GM18868 (cell line): ENCODE data around the gene EMILIN2.
"Not testable (repeated sequence)": the region's sequence is repeated elsewhere in the genome, so short reads cannot be mapped to it uniquely, and the experiment has no call there.

Experiments used
- ATAC-seq: cut with Tn5 transposase; IDR thresholded peaks from one replicate; pipeline ENCODE4 v1.9.1; 2021; ENCODE audit warnings: mild to moderate bottlenecking, moderate library complexity; ENCODE audit not compliant: unreplicated experiment

Gene EMILIN2

GRCh38 chr18:2843146-2843545 lies 3.7 kb upstream of the EMILIN2 start:
- no peak for ATAC-seq

DNA sequence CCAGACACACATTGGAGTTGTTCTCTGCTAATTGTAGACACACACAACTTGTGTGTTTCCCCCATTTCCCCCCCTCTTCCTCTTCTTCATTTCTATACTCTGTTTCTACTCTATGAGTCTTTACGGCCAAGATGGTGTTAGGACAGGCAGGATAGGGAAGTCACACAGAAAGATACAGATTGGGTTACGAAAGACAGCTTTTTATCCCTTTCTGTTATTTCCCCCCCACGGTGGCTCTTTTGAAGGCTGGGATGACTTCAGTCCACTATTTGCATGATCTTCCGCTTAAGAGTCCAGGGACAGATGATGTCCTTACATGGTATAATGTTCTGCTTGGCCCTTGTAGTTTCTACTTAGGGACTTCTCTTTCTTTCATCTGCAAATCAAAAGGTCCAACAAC lies 1.6 kb upstream of the EMILIN2 start:
- no peak for ATAC-seq

DNA sequence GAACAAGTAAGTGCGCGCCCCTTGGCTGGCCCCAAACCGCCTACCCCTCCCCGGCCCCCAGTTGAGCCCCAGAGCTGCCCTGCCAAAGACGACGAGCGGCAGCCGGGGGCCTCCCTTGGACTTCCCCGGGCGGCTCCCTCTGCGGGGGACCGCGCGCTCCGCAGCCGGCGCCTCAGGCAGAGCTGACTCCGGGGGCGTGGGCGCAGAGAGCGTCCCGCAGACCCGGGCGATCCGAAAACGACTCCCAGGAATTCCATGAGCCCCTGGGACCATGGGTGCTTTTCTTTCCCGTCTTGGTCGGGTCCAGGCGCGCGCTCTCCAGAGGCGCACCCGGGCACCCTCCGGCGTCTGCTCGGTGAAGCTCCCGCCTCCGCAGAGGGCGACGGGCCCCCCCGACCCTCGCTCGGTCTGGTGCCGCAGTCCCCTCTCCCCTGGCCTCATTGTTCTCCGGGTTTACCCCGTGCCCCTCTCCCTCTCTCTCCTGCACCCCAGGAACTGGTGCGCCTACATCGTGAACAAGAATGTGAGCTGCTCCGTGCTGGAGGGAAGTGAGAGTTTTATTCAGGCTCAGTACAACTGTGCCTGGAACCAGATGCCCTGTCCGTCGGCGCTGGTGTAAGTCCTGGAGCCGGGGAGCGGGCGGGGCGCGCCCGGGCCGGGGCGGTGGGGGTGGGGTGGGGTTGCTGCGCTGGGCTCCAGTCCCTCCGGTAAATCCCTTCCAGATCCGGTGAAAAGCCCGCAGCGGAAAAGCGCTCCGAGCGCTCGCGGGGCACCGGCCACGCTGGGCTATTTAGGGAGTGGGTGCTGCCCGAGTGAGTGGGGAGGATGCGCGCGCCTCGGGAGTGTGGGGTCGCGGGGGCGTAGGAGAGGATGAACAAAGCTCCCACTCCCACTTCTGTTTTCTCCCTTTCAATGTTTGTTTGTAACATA lies 776 bp downstream of the EMILIN2 start:
- ATAC-seq = peak; percentile 57

- ATAC-seq = no peak
Measured at GRCh38 chr18:2848247-2849246, 1.7 kb downstream of the EMILIN2 start.

DNA sequence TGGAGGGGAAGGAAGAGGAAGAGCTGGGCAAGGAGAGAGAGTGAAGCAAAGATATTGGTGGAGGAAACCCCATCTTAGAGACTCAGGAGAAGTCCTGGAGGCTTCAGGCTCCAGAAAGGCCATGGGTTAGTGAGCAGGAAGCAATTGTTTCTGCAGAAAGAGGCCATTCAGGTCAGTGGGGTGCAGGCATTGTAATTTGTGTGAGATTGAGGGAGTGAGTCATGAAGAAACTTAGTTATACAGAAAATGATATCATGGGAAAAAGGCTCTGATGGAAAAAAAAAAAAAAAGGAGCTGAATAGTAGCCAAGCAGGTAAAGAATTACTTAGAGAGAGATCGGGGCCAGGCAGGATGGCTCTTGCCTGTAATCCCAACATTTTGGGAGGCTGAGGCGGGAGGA lies 4.0 kb downstream of the EMILIN2 start:
- no peak for ATAC-seq

- no peak for ATAC-seq
Measured at GRCh38 chr18:2851771-2852170, 5.0 kb downstream of the EMILIN2 start.

GRCh38 chr18:2852460-2852859 lies 5.7 kb downstream of the EMILIN2 start:
- not testable (repeated sequence) for ATAC-seq

DNA sequence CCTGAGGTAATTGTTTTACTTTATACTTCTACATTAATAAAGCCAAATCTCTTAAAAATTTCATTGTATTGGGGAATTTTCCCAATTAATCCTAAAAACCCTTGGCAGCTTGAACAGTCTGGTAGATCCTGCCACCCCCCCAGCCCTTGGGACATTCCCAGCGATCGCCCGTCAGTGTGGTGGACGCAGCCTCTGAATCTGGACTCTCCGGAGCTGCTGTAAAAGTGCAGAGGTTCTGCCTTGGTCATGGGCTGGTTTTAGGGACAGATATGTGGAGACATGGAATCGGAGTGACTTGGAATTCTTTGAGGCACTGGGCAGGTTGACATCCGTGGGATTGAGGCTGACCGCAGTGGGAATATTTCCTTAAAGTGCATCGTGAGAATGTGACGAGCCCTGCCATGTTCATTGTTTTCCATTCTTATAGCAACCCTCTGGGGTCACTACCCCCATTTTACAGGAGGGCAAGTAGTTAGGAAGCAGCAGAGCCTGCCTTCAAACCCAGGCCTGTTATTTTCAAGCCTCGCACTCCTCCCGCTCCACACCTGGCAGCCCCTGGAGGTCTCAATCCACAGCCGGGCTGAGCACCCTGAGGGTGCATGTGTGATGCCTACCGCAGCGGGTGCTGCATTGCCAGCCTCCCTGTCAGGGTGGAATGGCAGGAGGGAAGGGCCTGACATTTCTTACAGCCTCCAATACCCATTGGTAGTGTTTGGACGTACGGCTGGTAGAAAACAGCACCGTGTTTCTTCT lies 6.5 kb downstream of the EMILIN2 start:
- ATAC-seq = no peak

- no peak for ATAC-seq
Measured at GRCh38 chr18:2853926-2854664, 7.3 kb downstream of the EMILIN2 start.

DNA sequence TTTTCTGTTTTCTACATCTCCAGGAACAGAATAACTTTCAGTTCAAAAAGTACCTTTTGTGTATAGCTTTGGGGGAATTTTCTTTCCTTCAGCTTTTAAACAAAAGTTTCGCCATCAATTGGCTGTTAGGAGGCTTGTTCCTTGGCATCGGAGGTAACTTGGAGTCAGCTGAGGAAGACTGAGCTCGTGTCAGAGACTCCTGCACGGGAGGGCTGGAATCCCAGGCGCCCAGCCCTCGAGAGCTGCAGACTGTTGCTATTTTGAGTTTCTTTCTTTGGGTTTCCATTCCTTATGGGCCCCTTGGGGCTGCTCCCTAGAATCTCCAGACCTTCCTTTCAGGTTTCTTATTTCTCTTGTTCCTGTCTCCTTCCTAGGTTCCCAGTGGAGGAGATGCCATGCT lies 8.1 kb downstream of the EMILIN2 start:
- ATAC-seq = no peak

DNA sequence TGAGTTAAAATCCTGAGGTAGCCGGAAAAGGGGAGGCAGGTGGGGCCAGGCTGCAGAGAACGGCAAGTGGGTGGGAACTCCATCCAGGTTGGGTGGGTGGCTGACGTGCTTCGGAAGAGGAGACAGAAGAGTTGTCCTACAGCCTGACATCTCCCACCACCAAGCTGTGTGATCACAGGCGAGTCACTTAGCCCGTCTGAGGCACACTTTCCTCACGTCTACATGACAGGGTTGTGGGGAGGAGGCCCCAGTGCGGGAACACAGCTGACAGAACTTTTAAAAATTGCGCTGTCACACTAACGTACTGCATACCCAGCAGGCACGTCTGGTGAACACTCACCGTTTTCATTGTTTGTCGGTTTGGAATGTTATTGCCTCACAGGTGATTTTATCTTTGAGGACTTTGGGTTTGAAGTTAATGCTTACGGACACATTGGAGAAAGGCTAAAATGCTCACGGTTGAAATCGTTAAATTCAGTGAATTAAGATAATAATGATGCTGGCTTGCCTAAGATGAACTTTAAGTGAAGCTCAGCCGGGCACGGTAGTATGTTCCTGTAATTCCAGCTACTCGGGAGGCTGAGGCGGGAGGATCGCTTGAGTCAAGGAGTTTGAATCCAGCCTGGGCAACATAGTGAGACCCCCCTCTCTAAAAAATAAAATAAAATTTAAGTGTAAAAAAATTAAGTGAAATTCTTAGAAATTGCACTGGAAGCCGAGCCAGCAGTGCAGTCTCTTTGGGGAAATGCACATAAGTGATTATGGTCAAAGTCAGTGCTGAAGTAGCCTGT lies 8.9 kb downstream of the EMILIN2 start:
- no peak for ATAC-seq

DNA sequence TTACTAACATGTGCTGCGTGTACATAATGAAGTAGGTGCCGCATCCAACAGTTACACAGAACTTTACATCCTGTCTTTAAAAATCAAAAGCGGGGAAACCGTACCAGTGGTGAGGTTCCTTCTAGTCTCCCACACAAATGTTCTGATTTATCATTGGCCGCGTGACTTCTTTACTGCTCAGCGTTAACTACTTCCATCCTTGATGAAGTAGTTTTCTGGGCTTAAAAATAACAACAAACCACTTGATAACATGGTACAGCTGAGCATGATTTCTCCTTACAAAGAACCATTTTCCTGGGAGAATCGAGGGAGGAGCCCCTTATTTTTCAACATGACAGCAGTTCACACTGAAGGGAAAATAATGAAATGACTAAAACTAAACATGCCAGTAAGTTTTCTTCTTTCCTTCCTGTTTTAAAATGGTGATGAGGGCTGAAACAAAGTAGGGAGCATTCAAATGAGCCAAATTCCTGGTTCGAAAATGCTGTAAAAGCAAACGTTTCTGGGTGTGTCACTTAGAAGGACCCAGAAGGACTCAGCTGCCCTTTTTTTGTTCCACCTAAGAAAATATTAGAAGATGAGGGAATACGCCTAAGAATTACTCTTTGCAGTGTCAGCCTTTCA lies 9.9 kb downstream of the EMILIN2 start:
- no peak for ATAC-seq

GRCh38 chr18:2857491-2858131 lies 10.8 kb downstream of the EMILIN2 start:
- no peak for ATAC-seq

- not testable (repeated sequence) for ATAC-seq
Measured at GRCh38 chr18:2860397-2860796, 13.6 kb downstream of the EMILIN2 start.

- not testable (repeated sequence) for ATAC-seq
Measured at GRCh38 chr18:2863997-2864396, 17.2 kb downstream of the EMILIN2 start.

DNA sequence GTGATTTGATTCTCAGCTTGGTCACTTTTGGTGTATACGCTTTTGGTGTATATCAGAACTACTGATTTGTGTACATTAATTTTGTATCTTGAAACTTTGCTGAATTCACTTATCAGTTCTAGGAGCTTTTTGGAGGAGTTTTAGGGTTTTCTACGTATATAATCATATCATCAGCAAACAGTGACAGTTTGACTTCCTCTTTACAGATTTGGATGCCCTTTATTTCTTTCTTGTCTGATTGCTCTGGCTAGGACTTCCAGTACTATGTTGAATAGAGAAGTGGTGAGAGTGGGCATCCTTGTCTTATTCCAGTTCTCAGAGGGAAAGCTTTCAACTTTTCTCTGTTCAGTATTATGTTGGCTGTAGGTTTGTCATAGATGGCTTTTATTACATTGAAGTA lies 19.7 kb downstream of the EMILIN2 start:
- not testable (repeated sequence) for ATAC-seq

GRCh38 chr18:2869207-2869606 lies 22.4 kb downstream of the EMILIN2 start:
- ATAC-seq = no peak

- no peak for ATAC-seq
Measured at GRCh38 chr18:2871111-2871720, 24.4 kb downstream of the EMILIN2 start.
